Breast epithelium (tissue), 4 donors: ENCODE data around the gene PLOD3. TPM values are rescaled to one million over a fixed set of nuclear protein-coding genes. Genes with fewer than 3 reads are reported as not detected.
A peak's percentile ranks its signal among the peaks of the same experiment; 100 is the strongest.

Source experiments
- DNase-seq, 2 donors: peaks; one replicate each; pipeline ENCODE4 v3.0.0-alpha.2; 2019; ENCODE audit warnings: low spot score in 2 of 2
- H3K27ac ChIP-seq, 2 donors: fragments of 200-600 bp; sonication (generic) in 1 of 2; one replicate each; pipeline ENCODE4 v1.5.1; 2016 to 2019; ENCODE audit warnings: mild to moderate bottlenecking in 1 of 2
- H3K27me3 ChIP-seq, 2 donors: fragments of 200-600 bp; sonication (generic) in 1 of 2; one replicate each; pipeline versions ENCODE4 v1.5.1 to v1.6.0; 2017 to 2019; ENCODE audit warnings: control low read depth in 1 of 2, mild to moderate bottlenecking in 1 of 2
- H3K36me3 ChIP-seq: fragments of 200-600 bp; one replicate; pipeline ENCODE4 v1.5.1; 2019
- H3K4me1 ChIP-seq, 2 donors: fragments of 200-600 bp; sonication (generic); one replicate each; pipeline ENCODE4 v1.5.1; 2016 to 2019; ENCODE audit warnings: control low read depth in 1 of 2
- H3K4me3 ChIP-seq, 3 donors: fragments of 200-600 bp; sonication (generic); 1 replicate in 2 of 3; 2 replicates in 1 of 3; pipeline ENCODE4 v1.5.1; 2016 to 2019; ENCODE audit warnings: mild to moderate bottlenecking in 3 of 3, moderate library complexity in 2 of 3
- H3K9me3 ChIP-seq, 2 donors: fragments of 200-600 bp; sonication (generic) in 1 of 2; one replicate each; pipeline ENCODE4 v1.5.1; 2016 to 2019; ENCODE audit warnings: control low read depth in 1 of 2
- CTCF ChIP-seq, 3 donors: fragments of 450-650 bp; IDR thresholded peaks; one replicate each; pipeline ENCODE4 v1.5.1; 2016 to 2017; ENCODE audit warnings: antibody characterized with exemption in 3 of 3, mild to moderate bottlenecking in 3 of 3, moderate library complexity in 3 of 3
- POLR2A ChIP-seq: fragments of 450-650 bp; IDR thresholded peaks from one replicate; pipeline ENCODE4 v1.6.1; 2016; ENCODE audit warnings: antibody characterized with exemption, mild to moderate bottlenecking, moderate library complexity
- POLR2AphosphoS5 ChIP-seq, 3 donors: sonication (generic); formaldehyde crosslinking; IDR thresholded peaks; one replicate each; pipeline ENCODE4 v1.6.1; 2017; ENCODE audit warnings: antibody characterized with exemption in 3 of 3
- intact Hi-C: fragments of 100-400 bp; cut with DNase I; formaldehyde crosslinking; loops from one replicate; pipeline ENCODE4 v1.15.1; 2023; ENCODE audit warnings: low total_unique reads
- total RNA-seq, 3 donors: library from RNA; depleted of rRNA; stranded (reverse); fragments of >200 nt; gene quantifications; one replicate each; pipeline ENCODE4 v1.1.0, GENCODE V29; 2016

PLOD3 gene
- total RNA-seq, 3 donors from 2014 or later: 23.9 to 46.2 (median 43.2) TPM

GRCh38 chr7:101175664-101176063, 41.7 kb downstream of the PLOD3 start:
- TF ChIP-seq CTCF (IDR thresholded peaks at IDR 0.05) (no peak), POLR2AphosphoS5 (IDR thresholded peaks at IDR 0.05) (no peak), POLR2A (no peak)
- intact Hi-C loops: no loop called here
- Histone ChIP-seq H3K9me3 (no peaks in the 10 kb centered on the region), H3K4me3 (no peak overlapping the region), H3K4me1 (peaks cover 0 to 17% of the 10 kb centered on the region in 2 donors), H3K27me3 (peaks cover 26 to 95% of the 10 kb centered on the region in 2 donors), H3K36me3 (no peaks in the 10 kb centered on the region), H3K27ac (no peak overlapping the region)
- DNase-seq: no peak

GRCh38 chr7:101174322-101174854, 43.0 kb downstream of the PLOD3 start:
- intact Hi-C loops: no loop called here
- no peak for DNase-seq
- H3K4me1 ChIP-seq: peaks cover 0 to 9% of the 10 kb centered on the region in 2 donors
- no peak for TF ChIP-seq POLR2AphosphoS5 (IDR thresholded peaks at IDR 0.05)
- TF ChIP-seq POLR2A: no peak
- TF ChIP-seq CTCF (IDR thresholded peaks at IDR 0.05): no peak
- peaks cover 21 to 95% of the 10 kb centered on the region in 2 donors for H3K27me3 ChIP-seq
- H3K9me3 ChIP-seq: no peaks in the 10 kb centered on the region
- no peak overlapping the region for H3K4me3 ChIP-seq
- H3K27ac ChIP-seq: no peak overlapping the region
- H3K36me3 ChIP-seq: no peaks in the 10 kb centered on the region

- Histone ChIP-seq H3K36me3 (no peaks in the 10 kb centered on the region), H3K9me3 (no peaks in the 10 kb centered on the region), H3K4me1 (peaks cover 0 to 9% of the 10 kb centered on the region in 2 donors), H3K4me3 (peak overlapping the region in 1 of 3 donors; percentile 53), H3K27me3 (peaks cover 23 to 95% of the 10 kb centered on the region in 2 donors), H3K27ac (no peak overlapping the region)
- DNase-seq: no peak
- intact Hi-C loops: no loop called here
- no peak for TF ChIP-seq CTCF (IDR thresholded peaks at IDR 0.05)
Observed at GRCh38 chr7:101173752-101174244, 43.6 kb downstream of the PLOD3 start.

GRCh38 chr7:101172854-101173751, 44.3 kb downstream of the PLOD3 start:
- DNase-seq: peak in 1 of 2 donors; percentile 31
- Histone ChIP-seq H3K27me3 (peaks cover 26 to 97% of the 10 kb centered on the region in 2 donors), H3K9me3 (no peaks in the 10 kb centered on the region), H3K4me1 (peaks cover 0 to 9% of the 10 kb centered on the region in 2 donors), H3K36me3 (no peaks in the 10 kb centered on the region), H3K27ac (no peak overlapping the region), H3K4me3 (peak overlapping the region in 2 of 3 donors; percentile 15 to 53)
- intact Hi-C loops: no loop called here
- TF ChIP-seq POLR2AphosphoS5 (IDR thresholded peaks at IDR 0.05): no peak
- no peak for TF ChIP-seq CTCF (IDR thresholded peaks at IDR 0.05)
- no peak for TF ChIP-seq POLR2A
